Activated CD4-positive, CD25-positive, alpha-beta regulatory T cell (primary cell): Measurements from ENCODE around the gene RAB5B.

Experiments
- DNase-seq, 4 experiments: peaks; one replicate each; lab custom pipeline; 2025; lab: John Stamatoyannopoulos, UW

Gene RAB5B, protein sequence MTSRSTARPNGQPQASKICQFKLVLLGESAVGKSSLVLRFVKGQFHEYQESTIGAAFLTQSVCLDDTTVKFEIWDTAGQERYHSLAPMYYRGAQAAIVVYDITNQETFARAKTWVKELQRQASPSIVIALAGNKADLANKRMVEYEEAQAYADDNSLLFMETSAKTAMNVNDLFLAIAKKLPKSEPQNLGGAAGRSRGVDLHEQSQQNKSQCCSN

DNA sequence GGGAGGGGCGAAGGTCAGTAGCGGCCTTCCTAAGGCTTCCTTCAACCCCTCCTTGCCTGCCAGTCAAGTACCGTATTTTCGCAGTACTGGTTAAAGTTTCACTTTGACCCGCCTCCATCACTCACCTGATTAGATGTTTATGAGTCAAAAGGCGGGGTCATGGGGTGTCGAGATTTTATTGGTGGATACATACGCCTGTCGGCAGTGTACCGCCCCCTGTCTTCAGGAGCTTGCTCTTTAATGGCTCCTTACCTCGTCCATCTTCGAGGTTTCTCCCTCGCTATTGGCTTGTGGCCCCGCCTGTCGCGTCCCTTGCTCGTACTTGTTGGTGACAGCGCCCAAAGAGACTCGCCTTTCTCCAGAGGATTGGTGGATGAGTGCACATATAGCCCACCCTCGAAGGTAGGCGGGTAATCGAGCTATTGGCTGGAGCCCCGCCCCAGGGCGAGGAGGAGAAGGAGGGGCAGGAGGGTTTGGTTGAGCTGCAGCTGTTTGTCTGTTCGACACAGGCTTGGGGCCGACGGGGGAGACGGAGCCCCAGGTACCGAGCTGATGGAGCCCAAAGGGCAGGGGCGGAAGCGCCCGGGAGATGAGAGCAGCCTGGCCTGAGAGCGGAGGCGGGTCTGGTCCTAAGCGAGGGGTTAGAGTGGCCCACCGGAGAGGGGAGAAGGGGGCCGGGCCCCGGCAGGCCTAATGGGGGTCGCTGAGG is at the start of gene RAB5B:
Gene RAB5B, plus strand, starts transcription at position 480 of the 709 bp plus-strand sequence. CDS start 12,883 bp downstream, outside the sequence.
- peak; percentile 90 to 97 (median 94) for DNase-seq

DNA sequence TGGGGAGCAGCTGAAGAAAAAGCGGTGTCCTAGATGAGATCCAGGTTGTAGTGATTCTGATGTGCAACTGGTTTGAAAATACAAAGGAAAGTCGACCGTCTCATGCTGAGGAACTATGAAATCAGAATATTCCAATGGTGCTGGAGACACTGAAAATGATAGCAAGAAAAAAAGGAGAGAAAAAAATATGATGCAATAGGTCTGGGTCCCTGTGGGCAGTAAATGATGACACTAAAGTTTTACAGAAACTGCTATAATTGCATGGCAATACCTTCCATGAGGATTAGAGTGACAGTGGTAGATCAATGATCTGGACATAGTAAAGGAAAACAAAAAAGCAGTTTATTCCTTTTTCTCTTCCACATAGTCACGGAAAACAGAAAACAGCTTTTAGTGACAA is 48.5 kb upstream of the RAB5B start:
- DNase-seq = no peak

- no peak for DNase-seq
Measured at GRCh38 chr12:55925870-55926737, 47.8 kb upstream of the RAB5B start.

DNA sequence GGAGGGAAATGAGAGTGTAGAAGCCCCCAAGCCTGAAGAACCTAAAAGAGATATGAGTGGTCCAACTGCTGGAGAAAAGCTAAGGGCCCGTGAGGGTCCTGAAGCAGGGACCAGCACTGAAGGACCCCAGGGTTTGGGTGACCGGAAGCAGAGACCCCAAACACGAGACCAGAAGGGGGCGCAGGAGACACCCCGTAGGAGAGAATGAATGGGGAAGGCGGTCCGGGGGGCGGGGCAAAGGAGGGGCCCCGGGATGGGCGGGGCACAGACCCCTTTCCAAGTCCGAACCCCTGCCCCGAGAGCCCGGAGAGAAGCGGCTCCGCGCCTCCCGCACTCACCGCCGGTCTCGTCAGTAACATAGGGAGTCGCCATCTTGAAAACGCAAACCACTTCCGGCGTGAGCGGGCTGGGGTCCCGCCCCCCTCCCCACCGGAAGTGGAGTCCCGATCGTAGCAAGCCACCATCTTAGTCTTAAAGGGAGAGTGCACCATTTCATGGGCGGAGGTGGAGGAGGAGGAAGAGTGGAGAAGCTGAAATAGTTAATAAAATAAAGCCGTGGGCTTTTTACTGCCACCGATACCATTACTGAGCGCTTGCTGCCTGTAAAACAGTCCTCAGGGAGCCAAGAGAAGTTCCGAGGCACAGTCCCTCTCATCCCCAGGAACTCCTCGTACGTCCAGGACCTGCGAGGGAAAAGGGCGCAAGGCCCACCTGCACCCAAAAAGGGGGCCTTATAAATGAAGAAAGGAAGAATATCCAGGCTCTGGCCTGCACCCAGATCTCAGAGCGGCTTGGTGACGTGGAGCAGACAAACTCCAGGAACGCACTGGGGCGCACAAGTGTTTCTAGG is 46.9 kb upstream of the RAB5B start:
- peak; percentile 79 to 96 (median 84) for DNase-seq

DNA sequence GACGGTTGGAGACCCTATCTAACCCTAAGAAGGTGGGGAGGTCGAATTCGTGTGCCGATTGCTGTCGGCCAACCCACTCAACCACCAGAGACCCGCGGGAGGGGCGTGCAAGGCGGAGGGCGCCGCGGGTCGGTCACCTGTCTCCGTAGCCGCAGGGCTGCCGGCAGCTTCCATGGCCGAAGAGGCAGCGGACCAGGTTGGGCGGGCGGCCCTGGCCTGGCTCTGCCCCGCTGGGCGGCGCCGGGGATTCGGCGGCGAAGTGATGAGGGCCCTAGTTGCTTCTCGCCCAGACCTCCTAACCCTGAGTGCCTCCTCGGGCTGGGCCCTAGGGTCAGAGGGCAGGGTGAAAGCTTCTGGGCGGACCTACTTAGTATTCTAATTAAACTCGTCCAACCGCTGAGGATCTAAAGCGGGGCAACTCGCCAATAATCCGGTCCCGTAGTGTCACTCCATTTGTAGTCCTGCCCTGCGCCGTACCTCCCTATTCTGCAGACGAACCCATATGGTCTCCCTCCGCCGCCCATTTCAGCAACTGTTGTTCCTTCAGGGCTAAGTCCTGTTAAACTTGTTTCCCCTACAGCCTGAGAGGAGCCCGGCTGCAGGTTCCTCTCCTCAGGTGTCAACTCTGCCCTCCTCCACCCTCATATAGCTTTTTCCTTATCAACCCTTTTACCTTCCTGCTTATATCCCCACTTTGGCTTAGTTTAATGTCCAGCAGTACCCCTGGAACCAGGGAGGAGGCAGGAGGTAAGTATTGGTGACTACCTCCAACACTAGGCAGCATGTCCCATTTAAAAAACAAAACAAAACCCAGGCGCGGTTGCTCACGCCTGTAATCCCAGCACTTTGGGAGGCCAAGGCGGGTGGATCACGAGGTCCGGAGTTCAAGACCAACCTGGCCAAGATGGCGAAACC is 46.0 kb upstream of the RAB5B start, which contains the start of gene PYM1:
Gene PYM1, minus strand, starts transcription at position 307 of the 915 bp plus-strand sequence. Its CDS starts 133 bp downstream, at position 174.
- DNase-seq = peak; percentile 40 to 56 (median 50)

- peak; percentile 29 to 85 (median 69) for DNase-seq
Measured at GRCh38 chr12:55929306-55929791, 44.5 kb upstream of the RAB5B start.

GRCh38 chr12:55930771-55931316 is 43.0 kb upstream of the RAB5B start, which contains the start of gene DGKA:
Gene DGKA, plus strand, starts transcription at chr12:55931162. Its CDS starts 5,342 bp downstream, at chr12:55936504.
- DNase-seq = peak; percentile 35 to 69 (median 51)

GRCh38 chr12:55931317-55931779 is 42.5 kb upstream of the RAB5B start:
- no peak for DNase-seq

GRCh38 chr12:55931780-55932550 is 41.9 kb upstream of the RAB5B start:
- peak in 1 of 4 experiments; percentile 5 for DNase-seq

DNA sequence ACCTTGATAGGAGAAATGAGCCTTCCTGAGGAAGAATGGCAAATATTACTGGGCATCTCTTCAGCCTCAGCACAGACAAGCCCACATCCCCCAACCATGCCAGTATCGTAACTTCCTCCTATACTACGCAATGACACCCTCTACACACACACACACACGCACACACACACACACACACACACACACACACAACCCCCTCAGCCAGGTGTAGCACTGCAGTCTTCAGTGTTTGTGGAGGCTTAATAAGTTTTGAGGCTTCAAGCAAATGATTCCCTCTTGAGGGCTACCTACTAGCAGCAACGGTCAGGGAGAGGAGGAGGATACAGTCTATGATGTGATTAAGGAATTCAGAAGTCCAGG is 41.3 kb upstream of the RAB5B start:
- peak in 3 of 4 experiments; percentile 21 to 35 (median 26) for DNase-seq

DNA sequence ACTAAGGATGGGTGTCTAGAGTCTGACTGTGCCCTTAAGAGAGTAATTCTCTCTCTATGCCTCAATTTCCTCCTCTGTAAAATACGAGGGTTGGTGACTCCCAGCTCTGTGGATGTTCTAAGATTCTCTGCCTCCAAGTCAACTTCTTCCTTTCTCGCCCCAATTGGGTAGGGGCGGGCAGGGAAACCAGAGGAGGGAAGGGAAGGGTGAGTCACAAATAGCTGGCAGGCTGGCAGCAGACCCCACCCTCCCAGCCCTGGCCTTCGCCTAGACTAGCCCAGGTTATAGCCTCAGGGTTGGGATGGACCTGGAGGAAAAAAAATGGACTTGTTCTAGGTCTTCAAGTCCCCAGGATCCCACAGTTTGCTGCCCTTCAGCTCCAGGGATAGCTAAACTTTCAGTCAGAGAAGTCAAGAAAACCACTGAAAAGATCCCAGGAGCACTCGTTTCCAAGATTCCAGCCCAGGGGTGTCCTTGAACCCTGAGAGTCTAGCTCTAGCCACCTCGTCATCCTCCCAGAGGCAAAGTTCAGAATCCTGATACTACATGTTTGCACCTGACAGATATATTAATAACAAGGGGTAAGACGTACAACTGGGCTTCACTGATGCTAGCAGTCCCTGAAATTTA is 40.6 kb upstream of the RAB5B start:
- DNase-seq = no peak

DNA sequence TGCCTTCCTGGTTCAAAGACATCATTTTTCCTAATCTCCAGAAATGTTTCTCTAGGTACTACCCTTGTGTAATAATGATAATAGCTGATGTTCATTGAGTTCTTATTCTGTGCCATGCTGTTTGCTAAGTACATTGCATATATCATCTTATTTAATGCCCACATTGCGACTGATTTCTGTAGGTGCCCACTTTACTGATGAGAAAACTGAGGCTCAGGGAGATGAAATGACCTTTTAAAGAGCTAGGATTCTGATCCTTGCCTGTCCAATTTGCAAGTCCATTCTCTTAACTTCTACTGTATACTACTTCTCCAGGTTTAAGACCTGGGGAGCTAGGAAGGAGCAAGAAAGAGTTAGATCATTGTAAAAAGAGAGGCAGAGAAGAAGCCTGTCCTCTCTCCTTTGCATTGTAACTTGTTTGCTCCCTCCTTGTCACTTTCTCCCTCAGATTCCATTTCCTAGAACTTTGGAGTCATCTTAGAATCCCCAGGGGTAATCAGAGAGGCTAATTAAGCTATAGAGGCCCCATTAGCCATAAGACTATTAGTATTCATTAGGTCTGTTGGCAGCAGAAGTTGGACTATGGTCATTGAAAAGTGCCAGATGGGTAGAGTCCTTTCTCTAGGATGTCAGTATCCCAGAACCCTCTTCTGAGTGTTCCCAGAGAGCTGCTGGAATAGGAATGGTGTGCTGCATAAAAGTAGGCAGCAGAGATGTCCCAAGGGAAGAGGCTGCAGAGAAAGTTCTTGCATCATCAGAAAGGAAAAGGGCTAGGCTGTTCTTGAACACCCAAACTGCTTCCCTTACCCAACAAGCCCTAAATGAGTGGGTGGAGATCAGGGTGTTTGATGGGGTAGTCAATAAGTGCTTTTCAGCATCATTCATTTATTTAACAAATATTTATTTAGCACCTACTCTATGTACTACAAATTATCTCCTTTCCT is 39.8 kb upstream of the RAB5B start:
- no peak for DNase-seq

GRCh38 chr12:55934773-55935172 is 39.1 kb upstream of the RAB5B start:
- no peak for DNase-seq

- no peak for DNase-seq
Measured at GRCh38 chr12:55935738-55936151, 38.1 kb upstream of the RAB5B start.

DNA sequence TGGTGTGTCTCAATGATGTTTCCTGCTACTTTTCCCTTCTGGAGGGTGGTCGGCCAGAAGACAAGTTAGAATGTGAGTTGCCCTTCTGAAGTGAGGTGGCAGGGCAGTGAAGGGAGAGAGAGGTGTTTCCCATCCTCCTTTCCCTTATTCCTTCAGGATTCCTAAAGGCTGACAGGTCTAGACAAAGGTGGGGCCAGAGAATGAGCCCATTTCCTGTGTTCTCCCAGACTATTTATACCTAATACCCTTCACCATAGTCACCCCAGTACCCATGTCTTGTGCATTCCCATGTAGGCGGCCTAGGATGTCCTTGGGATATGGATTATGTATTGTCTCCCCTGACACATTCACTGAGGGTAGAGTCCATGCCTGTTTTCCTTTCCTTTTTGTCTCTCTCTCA is 35.9 kb upstream of the RAB5B start:
- no peak for DNase-seq

- no peak for DNase-seq
Measured at GRCh38 chr12:55938826-55939501, 34.9 kb upstream of the RAB5B start.
